GM13977 (cell line): ENCODE results near the gene KDM4C.

Source experiments
- DNase-seq: peaks from one replicate; pipeline ENCODE4 v3.0.0; 2012; ENCODE audit warnings: low spot score
- CTCF ChIP-seq: IDR thresholded peaks from 2 replicates; pipeline ENCODE4 v1.5.1; 2012; ENCODE audit warnings: mild to moderate bottlenecking, control low read depth; ENCODE audit not compliant: insufficient read depth; ENCODE audit errors: extremely low read depth, missing control alignments
- in situ Hi-C: fragments of 300-500 bp; cut with MboI; formaldehyde crosslinking; loops from one replicate; pipeline ENCODE4 v1.12.0; 2022; ENCODE audit warnings: low sequenced_read_pairs, low pct_unique_long_range_greater_than_20kb, mixed read lengths, inconsistent platforms; ENCODE audit not compliant: unreplicated experiment

Gene KDM4C

GRCh38 chr9:7086389-7086788, 328.6 kb downstream of the KDM4C start:
- in situ Hi-C loops = no loop called here
- no peak for DNase-seq
- no peak for TF ChIP-seq CTCF

DNA sequence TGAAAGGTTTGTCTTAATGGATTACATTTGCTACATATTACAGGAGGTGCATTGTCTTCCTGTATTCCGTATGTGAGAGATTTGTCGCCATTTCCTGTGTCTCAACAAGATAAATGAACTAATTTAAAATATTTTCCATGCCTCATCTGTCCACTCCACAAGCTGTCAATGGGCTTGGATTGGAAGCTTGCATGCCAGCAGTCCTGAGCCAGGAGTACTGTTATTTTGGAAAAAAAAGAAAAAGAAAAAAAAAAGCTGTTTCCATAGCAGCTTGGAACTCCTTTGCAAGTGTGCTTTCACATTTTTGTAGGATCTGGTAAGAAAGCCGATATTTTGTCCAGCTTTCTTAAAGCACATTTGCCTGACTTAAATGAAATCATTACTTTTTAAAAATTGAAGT, 330.8 kb downstream of the KDM4C start:
- DNase-seq = no peak
- in situ Hi-C loops = no loop called here
- TF ChIP-seq CTCF = no peak

DNA sequence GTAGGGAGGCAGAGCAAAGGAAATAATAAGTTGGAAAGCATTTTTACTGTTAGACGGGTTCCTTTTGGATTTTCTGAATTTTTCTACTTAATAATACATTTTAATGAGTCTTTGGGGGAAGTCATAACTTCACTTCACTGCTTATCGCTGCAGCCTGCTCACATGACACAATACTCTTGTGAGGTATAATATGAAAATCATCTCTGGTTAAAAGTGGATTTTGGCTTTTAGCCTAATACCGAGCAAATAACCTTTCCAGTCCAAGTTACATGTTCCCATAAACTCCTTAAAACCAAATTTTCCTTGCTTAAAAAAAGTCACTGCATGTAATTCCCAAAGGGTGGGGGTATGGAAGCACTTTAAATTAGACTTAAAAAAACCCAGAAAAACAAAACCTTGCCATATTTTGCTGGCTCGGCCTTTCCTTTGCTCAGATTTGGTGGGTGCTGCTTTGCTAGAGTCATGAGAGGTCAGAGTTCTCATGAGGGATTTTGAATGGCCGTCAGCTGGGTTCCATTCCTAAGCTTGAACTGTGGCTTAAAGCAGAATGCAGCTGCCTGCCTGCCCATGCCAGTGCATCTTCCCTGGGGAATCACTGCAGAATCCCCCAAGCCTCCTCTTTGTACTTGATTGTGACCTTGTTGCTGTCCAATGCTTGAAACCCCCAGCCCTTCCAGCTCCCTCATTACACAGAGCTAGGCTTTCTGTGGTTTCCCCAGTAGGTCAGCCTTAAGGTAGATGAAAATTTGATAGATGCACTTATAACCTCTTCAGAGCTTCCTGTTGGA, 331.8 kb downstream of the KDM4C start:
- peak; percentile 3 for DNase-seq
- in situ Hi-C loops = no loop called here
- no peak for TF ChIP-seq CTCF

DNA sequence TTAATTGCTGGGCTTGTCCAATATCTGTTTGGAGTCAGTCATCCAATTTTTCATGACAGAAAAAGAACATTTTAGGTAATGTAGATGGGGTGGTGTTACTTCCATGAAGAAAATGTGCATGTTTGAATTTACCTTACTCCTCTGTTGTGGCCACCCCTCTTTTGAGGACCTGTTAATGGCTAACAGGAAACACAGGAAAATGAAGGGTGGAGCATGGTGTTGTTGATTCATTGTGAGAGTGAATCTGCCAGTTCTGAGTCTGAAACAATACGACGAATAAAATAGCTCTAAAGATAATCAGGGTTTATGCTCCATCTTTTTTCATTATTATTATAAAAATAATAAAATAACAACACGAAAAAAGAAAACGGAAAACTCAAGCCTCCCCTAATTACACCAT, 335.3 kb downstream of the KDM4C start:
- in situ Hi-C loops = no loop called here
- no peak for TF ChIP-seq CTCF
- DNase-seq = no peak

- TF ChIP-seq CTCF = no peak
- in situ Hi-C loops = no loop called here
- no peak for DNase-seq
Observed at GRCh38 chr9:7094052-7094451, 336.3 kb downstream of the KDM4C start.

- DNase-seq = no peak
- in situ Hi-C loops = no loop called here
- no peak for TF ChIP-seq CTCF
Observed at GRCh38 chr9:7094576-7094975, 336.8 kb downstream of the KDM4C start.
